ENCODE results near the gene TRHDE. TPM values are rescaled to one million over a fixed set of nuclear protein-coding genes. Genes with fewer than 3 reads are reported as not detected.

TRHDE gene
- total RNA-seq, 1 experiment from 2014 or later, result 0.74 TPM

GRCh38 chr12:72300728-72301127 lies 28.6 kb downstream of the TRHDE start:
- no peaks in the 10 kb centered on the region for H3K27me3 ChIP-seq (ENCODE audit: insufficient read depth, low read depth)
- H3K9me2 ChIP-seq (ENCODE audit: insufficient read depth), result no peaks in the 10 kb centered on the region
- ChIA-PET CTCF (no interaction called here), POLR2A (ENCODE audit: unreplicated experiment) (no interaction called here)
- H4K20me1 ChIP-seq (ENCODE audit: insufficient read depth), result no peaks in the 10 kb centered on the region
- peaks cover 17% of the 10 kb centered on the region for H3K4me1 ChIP-seq (replicated peaks; ENCODE audit: insufficient read depth)
- TF ChIP-seq EZH2 (IDR thresholded peaks at IDR 0.05; ENCODE audit: low read depth), result no peak
- no peak for TF ChIP-seq CTCF (conservative IDR thresholded peaks at IDR 0.05)
- no peaks in the 10 kb centered on the region for H3K9me3 ChIP-seq (ENCODE audit: insufficient read depth, low read depth)
- no peak overlapping the region for H2AFZ ChIP-seq
- intact Hi-C loops (cut with micrococcal nuclease; ENCODE audit: unreplicated experiment), result no loop called here
- BruUV-seq (replicated peaks), result no TSS peak
- H3K4me3 ChIP-seq, result no peak overlapping the region
- H3K27ac ChIP-seq, result no peak overlapping the region
- H3K36me3 ChIP-seq (ENCODE audit: low read depth), result no peaks in the 10 kb centered on the region
- no peak overlapping the region for H3K4me2 ChIP-seq
- no peaks in the 10 kb centered on the region for H3K79me2 ChIP-seq (ENCODE audit: low read depth)
- no peak for DNase-seq
- peaks cover 10% of the 10 kb centered on the region; the same call in 1 of the 2 replicates for H3F3A ChIP-seq (ENCODE audit: insufficient read depth, low read depth)

- no TSS peak for BruUV-seq (replicated peaks)
- Histone ChIP-seq H3K9me2 (ENCODE audit: insufficient read depth) (no peaks in the 10 kb centered on the region), H3K27me3 (ENCODE audit: insufficient read depth, low read depth) (no peaks in the 10 kb centered on the region), H3K79me2 (ENCODE audit: low read depth) (no peaks in the 10 kb centered on the region), H3K27ac (no peak overlapping the region), H4K20me1 (ENCODE audit: insufficient read depth) (no peaks in the 10 kb centered on the region), H3K36me3 (ENCODE audit: low read depth) (no peaks in the 10 kb centered on the region), H3K9me3 (ENCODE audit: insufficient read depth, low read depth) (no peaks in the 10 kb centered on the region), H3K4me2 (no peak overlapping the region), H3K4me3 (no peak overlapping the region), H3K4me1 (replicated peaks; ENCODE audit: insufficient read depth) (no peaks in the 10 kb centered on the region), H2AFZ (no peak overlapping the region), H3F3A (ENCODE audit: insufficient read depth, low read depth) (no peaks in the 10 kb centered on the region)
- ChIA-PET POLR2A (ENCODE audit: unreplicated experiment) (no interaction called here), CTCF (no interaction called here)
- intact Hi-C loops (cut with micrococcal nuclease; ENCODE audit: unreplicated experiment), result no loop called here
- TF ChIP-seq EZH2 (IDR thresholded peaks at IDR 0.05; ENCODE audit: low read depth), result no peak
- no peak for TF ChIP-seq CTCF (conservative IDR thresholded peaks at IDR 0.05)
- DNase-seq, result no peak
These were observed 32.6 kb downstream of the TRHDE start for GRCh38 chr12:72304751-72305150.

- TF ChIP-seq EZH2 (IDR thresholded peaks at IDR 0.05; ENCODE audit: low read depth) (no peak), CTCF (conservative IDR thresholded peaks at IDR 0.05) (no peak)
- DNase-seq, result no peak
- no peak overlapping the region for H3K27ac ChIP-seq
- POLR2A ChIA-PET (ENCODE audit: unreplicated experiment), result interaction anchor here (0.6 kb wide), 1 partner anchor 276 kb away, joined by 6 read pairs; no protein-coding TSS in a partner anchor
- H3K4me3 ChIP-seq, result no peak overlapping the region
- no peaks in the 10 kb centered on the region for H3K9me3 ChIP-seq (ENCODE audit: insufficient read depth, low read depth)
- H3K27me3 ChIP-seq (ENCODE audit: insufficient read depth, low read depth), result no peaks in the 10 kb centered on the region
- no peak overlapping the region for H3K4me2 ChIP-seq
- H3K4me1 ChIP-seq (replicated peaks; ENCODE audit: insufficient read depth), result no peaks in the 10 kb centered on the region
- no peaks in the 10 kb centered on the region for H3K36me3 ChIP-seq (ENCODE audit: low read depth)
- H3K79me2 ChIP-seq (ENCODE audit: low read depth), result no peaks in the 10 kb centered on the region
- H3F3A ChIP-seq (ENCODE audit: insufficient read depth, low read depth), result no peaks in the 10 kb centered on the region
- CTCF ChIA-PET, result no interaction called here
- no peak overlapping the region for H2AFZ ChIP-seq
- no TSS peak for BruUV-seq (replicated peaks)
- H4K20me1 ChIP-seq (ENCODE audit: insufficient read depth), result no peaks in the 10 kb centered on the region
- H3K9me2 ChIP-seq (ENCODE audit: insufficient read depth), result no peaks in the 10 kb centered on the region
- intact Hi-C loops (cut with micrococcal nuclease; ENCODE audit: unreplicated experiment), result no loop called here
These were observed 35.1 kb downstream of the TRHDE start for GRCh38 chr12:72307229-72307628.

Data from PC-9 (cell line).